ENCODE measurements around the gene TBC1D22B. TPM values are rescaled to one million over a fixed set of nuclear protein-coding genes. Genes with fewer than 3 reads are reported as not detected.
"Not testable (repeated sequence)": the region's sequence is repeated elsewhere in the genome, so short reads cannot be mapped to it uniquely, and the experiment has no call there.

The TBC1D22B gene
- total and polyA plus RNA-seq, 7 donors = 6.1 to 10.8 (median 7.2) TPM

DNA sequence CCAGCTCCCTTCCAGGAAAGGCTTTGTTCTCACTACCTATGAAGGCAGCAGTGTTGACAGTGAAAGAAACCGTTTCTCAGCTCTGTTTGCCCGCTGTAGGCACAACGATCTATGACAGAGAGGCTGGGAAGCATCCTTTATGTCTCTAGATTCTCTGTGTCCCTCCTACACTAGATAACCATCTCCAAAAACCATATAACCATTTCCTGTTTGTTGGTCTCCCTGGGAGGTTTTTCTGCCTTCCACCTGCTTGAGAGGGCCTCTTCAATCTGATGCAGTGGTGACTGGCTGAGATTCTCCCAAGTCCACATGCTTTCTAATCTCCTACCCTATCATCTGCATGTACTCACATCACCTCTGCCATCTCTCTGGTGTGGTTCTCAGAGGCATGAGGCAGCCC, 32.4 kb downstream of the TBC1D22B start:
- DNase-seq = no peak
- intact Hi-C loops (cut with DNase I) = no loop called here
- Histone ChIP-seq H3K27me3 (no peaks in the 10 kb centered on the region), H3K27ac (no peak overlapping the region), H3K9me3 (no peaks in the 10 kb centered on the region), H3K4me3 (no peak overlapping the region), H3K4me1 (peaks cover 0 to 6% (median 1%) of the 10 kb centered on the region in 4 donors), H3K36me3 (peaks cover 5 to 63% (median 14%) of the 10 kb centered on the region in 4 donors)
- TF ChIP-seq EP300 (IDR thresholded peaks at IDR 0.05) (no peak), POLR2A (IDR thresholded peaks at IDR 0.05) (no peak), POLR2AphosphoS5 (IDR thresholded peaks at IDR 0.05) (no peak)
- TF ChIP-seq, protein P1, sequence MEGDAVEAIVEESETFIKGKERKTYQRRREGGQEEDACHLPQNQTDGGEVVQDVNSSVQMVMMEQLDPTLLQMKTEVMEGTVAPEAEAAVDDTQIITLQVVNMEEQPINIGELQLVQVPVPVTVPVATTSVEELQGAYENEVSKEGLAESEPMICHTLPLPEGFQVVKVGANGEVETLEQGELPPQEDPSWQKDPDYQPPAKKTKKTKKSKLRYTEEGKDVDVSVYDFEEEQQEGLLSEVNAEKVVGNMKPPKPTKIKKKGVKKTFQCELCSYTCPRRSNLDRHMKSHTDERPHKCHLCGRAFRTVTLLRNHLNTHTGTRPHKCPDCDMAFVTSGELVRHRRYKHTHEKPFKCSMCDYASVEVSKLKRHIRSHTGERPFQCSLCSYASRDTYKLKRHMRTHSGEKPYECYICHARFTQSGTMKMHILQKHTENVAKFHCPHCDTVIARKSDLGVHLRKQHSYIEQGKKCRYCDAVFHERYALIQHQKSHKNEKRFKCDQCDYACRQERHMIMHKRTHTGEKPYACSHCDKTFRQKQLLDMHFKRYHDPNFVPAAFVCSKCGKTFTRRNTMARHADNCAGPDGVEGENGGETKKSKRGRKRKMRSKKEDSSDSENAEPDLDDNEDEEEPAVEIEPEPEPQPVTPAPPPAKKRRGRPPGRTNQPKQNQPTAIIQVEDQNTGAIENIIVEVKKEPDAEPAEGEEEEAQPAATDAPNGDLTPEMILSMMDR (IDR thresholded peaks at IDR 0.05) = no peak
- 75 to 87% methylated on average over 3 of the region's 3 CpGs for WGBS, 2 donors

DNA sequence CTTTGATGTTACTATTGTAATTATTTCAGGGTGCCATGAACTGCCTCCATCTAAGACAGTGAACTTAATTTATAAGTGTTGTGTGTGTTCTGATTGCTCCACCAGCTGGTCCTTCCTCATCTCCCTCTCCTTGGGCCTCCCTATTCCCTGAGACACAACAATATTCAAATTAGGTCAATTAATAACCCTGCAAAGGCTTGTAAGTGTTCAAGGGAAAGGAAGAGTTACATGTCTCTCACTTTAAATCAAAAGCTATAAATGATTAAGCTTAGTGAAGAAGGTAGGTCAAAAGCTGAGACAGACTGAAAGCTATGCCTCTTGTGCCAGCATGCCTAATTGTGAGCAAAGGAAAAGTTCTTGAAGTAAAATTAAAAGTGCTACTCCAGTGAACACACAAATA, 35.9 kb downstream of the TBC1D22B start:
- no peaks in the 10 kb centered on the region for H3K9me3 ChIP-seq
- H3K4me3 ChIP-seq = no peak overlapping the region
- H3K36me3 ChIP-seq = peaks cover 5 to 48% (median 14%) of the 10 kb centered on the region in 4 donors
- H3K27ac ChIP-seq = no peak overlapping the region
- H3K4me1 ChIP-seq = no peaks in the 10 kb centered on the region
- TF ChIP-seq, protein P1 (IDR thresholded peaks at IDR 0.05) = no peak
- H3K27me3 ChIP-seq = no peaks in the 10 kb centered on the region
- intact Hi-C loops (cut with DNase I) = no loop called here
- no peak for DNase-seq

DNA sequence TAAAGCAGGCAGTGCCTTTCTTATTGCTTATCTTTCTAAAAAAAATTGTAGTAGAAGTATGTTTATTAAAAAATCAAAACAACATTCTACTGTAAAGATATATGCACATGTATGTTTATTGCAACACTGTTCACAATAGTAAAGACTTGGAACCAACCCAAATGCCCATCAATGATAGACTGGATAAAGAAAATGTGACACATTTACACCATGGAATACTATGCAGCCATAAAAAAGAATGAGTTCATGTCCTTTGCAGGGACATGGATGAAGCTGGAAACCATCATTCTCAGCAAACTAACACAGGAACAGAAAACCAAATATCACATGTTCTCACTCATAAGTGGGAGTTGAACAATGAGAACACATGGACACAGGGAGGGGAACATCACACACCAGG, 40.1 kb downstream of the TBC1D22B start:
- intact Hi-C loops (cut with DNase I); H3K27ac ChIP-seq; H3K4me3 ChIP-seq; H3K27me3 ChIP-seq; DNase-seq; H3K4me1 ChIP-seq; H3K9me3 ChIP-seq: not testable (repeated sequence)
- H3K36me3 ChIP-seq = peaks cover 1 to 27% (median 4%) of the 10 kb centered on the region in 4 donors

DNA sequence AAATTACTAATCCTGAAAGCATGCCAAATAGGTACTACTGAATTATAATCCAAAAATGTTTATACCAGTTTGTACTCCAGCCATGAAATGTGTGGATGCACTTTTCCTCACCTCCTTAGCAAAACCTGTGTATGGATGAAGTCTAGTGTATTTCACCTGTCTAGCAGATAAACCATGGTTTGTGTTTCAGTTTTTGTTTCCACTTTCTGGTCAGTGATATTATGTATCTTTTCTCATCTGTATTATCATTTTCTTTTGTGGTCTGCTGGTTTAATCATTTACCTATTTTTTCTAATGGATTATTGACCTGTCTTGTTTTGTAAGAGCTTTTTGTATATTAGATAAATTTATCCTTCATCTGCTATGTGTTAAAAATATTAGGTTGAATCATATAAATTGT, 41.4 kb downstream of the TBC1D22B start:
- TF ChIP-seq POLR2A (IDR thresholded peaks at IDR 0.05) (no peak), EP300 (IDR thresholded peaks at IDR 0.05) (no peak), POLR2AphosphoS5 (IDR thresholded peaks at IDR 0.05) (no peak)
- TF ChIP-seq, protein P1 (IDR thresholded peaks at IDR 0.05) = no peak
- no peak overlapping the region for H3K27ac ChIP-seq
- intact Hi-C loops (cut with DNase I) = no loop called here
- H3K27me3 ChIP-seq = no peaks in the 10 kb centered on the region
- H3K4me1 ChIP-seq = no peaks in the 10 kb centered on the region
- H3K4me3 ChIP-seq = no peak overlapping the region
- H3K9me3 ChIP-seq = no peaks in the 10 kb centered on the region
- no peak for DNase-seq
- peaks cover 0 to 30% (median 10%) of the 10 kb centered on the region in 4 donors for H3K36me3 ChIP-seq

DNA sequence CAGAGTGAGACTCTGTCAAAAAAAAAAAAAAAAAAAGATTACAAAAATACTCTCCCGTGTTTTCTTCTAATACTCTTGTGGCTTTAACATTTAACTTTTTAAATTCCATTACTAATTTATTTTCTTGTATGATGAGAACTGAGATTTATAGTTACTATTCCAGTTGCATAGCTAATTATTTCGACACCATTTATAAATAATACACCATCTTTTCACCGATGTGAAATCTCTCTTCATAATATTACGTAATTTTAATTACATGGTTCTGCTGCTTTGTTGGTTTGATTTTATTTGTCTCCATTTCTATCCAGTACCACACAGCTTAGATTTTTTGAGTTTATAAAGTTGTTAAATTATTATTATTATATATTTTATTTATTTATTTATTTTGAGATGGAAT, 42.4 kb downstream of the TBC1D22B start:
- Histone ChIP-seq H3K27me3 (no peaks in the 10 kb centered on the region), H3K4me3 (no peak overlapping the region), H3K4me1 (no peaks in the 10 kb centered on the region), H3K27ac (no peak overlapping the region), H3K36me3 (peaks cover 0 to 29% (median 10%) of the 10 kb centered on the region in 4 donors), H3K9me3 (no peaks in the 10 kb centered on the region)
- 92 to 95% methylated on average over 4 of the region's 4 CpGs for WGBS, 2 donors
- intact Hi-C loops (cut with DNase I) = no loop called here
- no peak for DNase-seq
- TF ChIP-seq EP300 (IDR thresholded peaks at IDR 0.05) (no peak), POLR2A (IDR thresholded peaks at IDR 0.05) (no peak), POLR2AphosphoS5 (IDR thresholded peaks at IDR 0.05) (no peak)
- TF ChIP-seq, protein P1 (IDR thresholded peaks at IDR 0.05) = no peak
